ENCODE measurements around the gene ELOVL2. TPM values are rescaled to one million over a fixed set of nuclear protein-coding genes. Genes with fewer than 3 reads are reported as not detected.

Gene ELOVL2
- polyA plus RNA-seq, 3 donors: not detected

- H3K4me3 Mint-ChIP-seq: no peak overlapping the region
- Histone ChIP-seq H3K4me2 (replicated peaks; ENCODE audit: extremely low read depth, low read length, poor library complexity, severe bottlenecking) (no peak overlapping the region), H3K4me3 (replicated peaks in 1 of 3; ENCODE audit: low read depth in 2 of 3, low read length in 3 of 3) (no peak overlapping the region), H3K79me2 (ENCODE audit: insufficient read depth, low read length) (no peaks in the 10 kb centered on the region), H3K36me3 (replicated peaks in 1 of 2; ENCODE audit: control insufficient read depth in 1 of 2, insufficient read depth in 2 of 2, low read length in 2 of 2) (no peaks in the 10 kb centered on the region), H3K9ac (ENCODE audit: insufficient read depth, low read length, poor library complexity, severe bottlenecking) (no peak overlapping the region), H4K20me1 (ENCODE audit: insufficient read depth, low read length) (no peaks in the 10 kb centered on the region), H3K27ac (ENCODE audit: low read depth in 1 of 2, low read length in 2 of 2) (no peak overlapping the region), H3K27me3 (ENCODE audit: control insufficient read depth in 2 of 2, insufficient read depth in 2 of 2, low read length in 2 of 2) (no peaks in the 10 kb centered on the region), H3K9me3 (replicated peaks in 1 of 2; ENCODE audit: control insufficient read depth in 1 of 2, insufficient read depth in 1 of 2, low read length in 2 of 2) (peaks cover 5 to 9% of the 10 kb centered on the region in 2 donors), H3K4me1 (ENCODE audit: control insufficient read depth in 1 of 2, insufficient read depth in 2 of 2, low read length in 2 of 2) (no peaks in the 10 kb centered on the region), H2AFZ (ENCODE audit: insufficient read depth, low read depth, low read length, poor library complexity, severe bottlenecking) (no peak overlapping the region)
- no peak overlapping the region for H3K27ac Mint-ChIP-seq
- DNase-seq: no peak
- H3K9me3 Mint-ChIP-seq: peaks cover 8 to 20% (median 12%) of the 10 kb centered on the region in 7 donors
- no peaks in the 10 kb centered on the region for H3K4me1 Mint-ChIP-seq
- peaks cover 0 to 1% (median 0%) of the 10 kb centered on the region in 3 donors for H3K27me3 Mint-ChIP-seq (ENCODE audit: low read depth in 3 of 3)
- H3K36me3 Mint-ChIP-seq: no peaks in the 10 kb centered on the region
- TF ChIP-seq CTCF (IDR thresholded peaks at IDR 0.05): no peak
- 50% methylated on average over 1 of the region's 2 CpGs for WGBS (ENCODE audit: insufficient coverage)
- intact Hi-C loops (cut with micrococcal nuclease): no loop called here
Measured at GRCh38 chr6:10968776-10969175, 75.3 kb downstream of the ELOVL2 start.

GRCh38 chr6:10964684-10965083 lies 79.4 kb downstream of the ELOVL2 start:
- Histone ChIP-seq H4K20me1 (ENCODE audit: insufficient read depth, low read length) (no peaks in the 10 kb centered on the region), H3K4me1 (ENCODE audit: control insufficient read depth in 1 of 2, insufficient read depth in 2 of 2, low read length in 2 of 2) (no peaks in the 10 kb centered on the region), H3K36me3 (replicated peaks in 1 of 2; ENCODE audit: control insufficient read depth in 1 of 2, insufficient read depth in 2 of 2, low read length in 2 of 2) (no peaks in the 10 kb centered on the region), H3K9me3 (replicated peaks in 1 of 2; ENCODE audit: control insufficient read depth in 1 of 2, insufficient read depth in 1 of 2, low read length in 2 of 2) (peaks cover 5 to 9% of the 10 kb centered on the region in 2 donors), H3K27ac (ENCODE audit: low read depth in 1 of 2, low read length in 2 of 2) (no peak overlapping the region), H3K4me2 (replicated peaks; ENCODE audit: extremely low read depth, low read length, poor library complexity, severe bottlenecking) (no peak overlapping the region), H3K9ac (ENCODE audit: insufficient read depth, low read length, poor library complexity, severe bottlenecking) (no peak overlapping the region), H3K79me2 (ENCODE audit: insufficient read depth, low read length) (no peaks in the 10 kb centered on the region), H3K4me3 (replicated peaks in 1 of 3; ENCODE audit: low read depth in 2 of 3, low read length in 3 of 3) (no peak overlapping the region), H2AFZ (ENCODE audit: insufficient read depth, low read depth, low read length, poor library complexity, severe bottlenecking) (no peak overlapping the region), H3K27me3 (ENCODE audit: control insufficient read depth in 2 of 2, insufficient read depth in 2 of 2, low read length in 2 of 2) (no peaks in the 10 kb centered on the region)
- no peak overlapping the region for H3K4me3 Mint-ChIP-seq
- H3K27ac Mint-ChIP-seq: no peak overlapping the region
- H3K36me3 Mint-ChIP-seq: no peaks in the 10 kb centered on the region
- H3K4me1 Mint-ChIP-seq: no peaks in the 10 kb centered on the region
- no peak for TF ChIP-seq CTCF (IDR thresholded peaks at IDR 0.05)
- no CpG with 5 or more reads among the region's 1 CpG for WGBS (ENCODE audit: insufficient coverage)
- peaks cover 0 to 5% (median 4%) of the 10 kb centered on the region in 3 donors for H3K27me3 Mint-ChIP-seq (ENCODE audit: low read depth in 3 of 3)
- no peak for DNase-seq
- peaks cover 8 to 20% (median 12%) of the 10 kb centered on the region in 7 donors for H3K9me3 Mint-ChIP-seq
- intact Hi-C loops (cut with micrococcal nuclease): no loop called here
